Suprapubic skin (tissue), 4 donors: ENCODE data around the gene DOK5. TPM values are rescaled to one million over a fixed set of nuclear protein-coding genes. Genes with fewer than 3 reads are reported as not detected.

ENCODE experiments used
- DNase-seq, 2 donors: peaks; one replicate each; pipeline ENCODE4 v3.0.0-alpha.2; 2019; ENCODE audit warnings: low spot score in 2 of 2
- H3K27ac ChIP-seq: fragments of 200-600 bp; sonication (generic); one replicate; pipeline ENCODE4 v1.5.1; 2019
- H3K27me3 ChIP-seq: fragments of 200-600 bp; sonication (generic); one replicate; pipeline ENCODE4 v1.5.1; 2019
- H3K36me3 ChIP-seq: fragments of 200-600 bp; sonication (generic); one replicate; pipeline ENCODE4 v1.5.1; 2019
- H3K4me1 ChIP-seq: fragments of 200-600 bp; sonication (generic); one replicate; pipeline ENCODE4 v1.5.1; 2019
- H3K4me3 ChIP-seq: fragments of 200-600 bp; sonication (generic); one replicate; pipeline ENCODE4 v1.5.1; 2019; ENCODE audit warnings: mild to moderate bottlenecking
- H3K9me3 ChIP-seq: fragments of 200-600 bp; sonication (generic); one replicate; pipeline ENCODE4 v1.5.1; 2019
- CTCF ChIP-seq, 2 donors: fragments of 200-600 bp in 1 of 2; fragments of 450-650 bp in 1 of 2; sonication (generic) in 1 of 2; IDR thresholded peaks; one replicate each; pipeline ENCODE4 v1.5.1; 2016 to 2019; ENCODE audit warnings: antibody characterized with exemption in 2 of 2, mild to moderate bottlenecking in 1 of 2, moderate library complexity in 1 of 2
- EP300 ChIP-seq: sonication (generic); formaldehyde crosslinking; IDR thresholded peaks from one replicate; pipeline ENCODE4 v1.6.1; 2017; ENCODE audit warnings: antibody characterized with exemption
- POLR2A ChIP-seq, 2 donors: fragments of 450-650 bp; IDR thresholded peaks; one replicate each; pipeline ENCODE4 v1.6.1; 2017; ENCODE audit warnings: antibody characterized with exemption in 2 of 2, mild to moderate bottlenecking in 2 of 2, moderate library complexity in 2 of 2
- POLR2AphosphoS5 ChIP-seq, 3 donors: sonication (generic); formaldehyde crosslinking; IDR thresholded peaks; one replicate each; pipeline ENCODE4 v1.6.1; 2017; ENCODE audit warnings: antibody characterized with exemption in 3 of 3
- WGBS: methylation state at CpG from one replicate; pipeline ENCODE4 v1.1.5; 2018; 5-methylcytosine and 5-hydroxymethylcytosine counted together
- total RNA-seq, 4 donors: library from RNA; depleted of rRNA; stranded (reverse); fragments of >200 nt; gene quantifications; one replicate each; pipeline ENCODE4 v1.1.0, GENCODE V29; 2016

The DOK5 gene
- total RNA-seq, 4 donors from 2014 or later, result 0.23 to 1.2 (median 0.89) TPM; not detected in 1

DNA sequence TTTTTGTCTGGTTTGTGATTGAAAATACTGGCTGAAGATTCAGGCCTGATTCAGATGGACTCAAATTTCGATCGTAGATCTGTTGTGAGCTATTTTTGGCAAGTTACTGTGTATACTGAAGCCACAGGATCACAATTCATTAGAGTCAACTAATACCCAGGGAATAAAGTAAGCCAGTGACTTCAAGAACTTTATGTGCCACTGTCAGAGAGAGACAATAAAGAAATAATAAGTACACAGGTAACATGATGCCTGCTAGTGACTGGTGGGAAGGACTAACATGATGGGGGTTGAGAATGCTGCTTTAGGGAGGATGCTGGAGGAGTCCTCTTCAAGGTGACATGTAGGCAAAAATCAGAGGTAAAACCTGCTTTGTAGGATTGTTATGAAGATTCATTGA, 215.9 kb downstream of the DOK5 start:
- no peak overlapping the region for H3K4me3 ChIP-seq
- no peak overlapping the region for H3K27ac ChIP-seq
- H3K4me1 ChIP-seq, result no peaks in the 10 kb centered on the region
- WGBS, result 44% methylated on average over 2 of the region's 2 CpGs
- no peaks in the 10 kb centered on the region for H3K36me3 ChIP-seq
- no peaks in the 10 kb centered on the region for H3K9me3 ChIP-seq
- peaks cover 4% of the 10 kb centered on the region for H3K27me3 ChIP-seq
- TF ChIP-seq POLR2A (IDR thresholded peaks at IDR 0.05) (no peak), EP300 (no peak), CTCF (IDR thresholded peaks at IDR 0.05) (no peak), POLR2AphosphoS5 (IDR thresholded peaks at IDR 0.05) (no peak)
- DNase-seq, result no peak

- H3K36me3 ChIP-seq, result no peaks in the 10 kb centered on the region
- no peak overlapping the region for H3K4me3 ChIP-seq
- no peaks in the 10 kb centered on the region for H3K9me3 ChIP-seq
- DNase-seq, result no peak
- no peak overlapping the region for H3K27ac ChIP-seq
- no peaks in the 10 kb centered on the region for H3K4me1 ChIP-seq
- peaks cover 4% of the 10 kb centered on the region for H3K27me3 ChIP-seq
- TF ChIP-seq POLR2A (IDR thresholded peaks at IDR 0.05), result no peak
- WGBS, result 66% methylated on average over 4 of the region's 4 CpGs
Measured at GRCh38 chr20:54692168-54692887, 216.9 kb downstream of the DOK5 start.

GRCh38 chr20:54694516-54694915, 219.1 kb downstream of the DOK5 start:
- Histone ChIP-seq H3K4me1 (no peaks in the 10 kb centered on the region), H3K4me3 (no peak overlapping the region), H3K27me3 (no peaks in the 10 kb centered on the region), H3K36me3 (no peaks in the 10 kb centered on the region), H3K27ac (no peak overlapping the region), H3K9me3 (no peaks in the 10 kb centered on the region)
- DNase-seq, result no peak
- no peak for TF ChIP-seq CTCF (IDR thresholded peaks at IDR 0.05)
- no peak for TF ChIP-seq POLR2A (IDR thresholded peaks at IDR 0.05)
- TF ChIP-seq POLR2AphosphoS5 (IDR thresholded peaks at IDR 0.05), result no peak
- no peak for TF ChIP-seq EP300
- WGBS, result 88% methylated on average over 3 of the region's 3 CpGs

DNA sequence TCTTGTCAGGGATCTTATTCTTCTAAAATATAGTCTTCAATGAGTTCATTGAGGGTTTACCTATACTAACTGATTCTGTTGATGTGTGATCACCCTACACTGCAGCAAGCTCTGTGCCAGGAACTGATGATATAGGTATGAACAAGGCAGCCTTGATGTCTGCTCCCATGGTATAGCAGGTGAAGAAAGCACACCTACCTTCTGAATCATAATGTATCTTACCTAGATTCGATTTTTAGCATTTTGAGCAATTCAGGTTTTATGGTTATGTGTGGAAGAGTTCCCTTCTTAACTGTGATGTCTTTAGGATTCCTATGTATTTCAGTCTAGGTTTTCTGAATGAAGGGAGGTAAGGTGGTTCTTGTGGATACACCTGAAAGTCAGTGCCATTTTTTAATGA, 223.0 kb downstream of the DOK5 start:
- DNase-seq, result no peak
- 55% methylated on average over 1 of the region's 1 CpG for WGBS
- H3K36me3 ChIP-seq, result no peaks in the 10 kb centered on the region
- H3K4me1 ChIP-seq, result no peaks in the 10 kb centered on the region
- H3K27ac ChIP-seq, result no peak overlapping the region
- H3K4me3 ChIP-seq, result no peak overlapping the region
- no peaks in the 10 kb centered on the region for H3K9me3 ChIP-seq
- TF ChIP-seq EP300 (no peak), POLR2AphosphoS5 (IDR thresholded peaks at IDR 0.05) (no peak), CTCF (IDR thresholded peaks at IDR 0.05) (no peak), POLR2A (IDR thresholded peaks at IDR 0.05) (no peak)
- H3K27me3 ChIP-seq, result no peaks in the 10 kb centered on the region
